OCI-LY1 (cell line): Measurements from ENCODE around the gene OPTC.

ENCODE experiments used
- CTCF ChIP-seq: fragments of 200-600 bp; sonication (generic), shearing (Covaris generic); IDR thresholded peaks from 2 replicates; pipeline ENCODE4 v1.5.1; 2017; ENCODE audit warnings: mild to moderate bottlenecking, antibody characterized with exemption, low read length, moderate library complexity, mixed read lengths
- EZH2 ChIP-seq: fragments of 200-600 bp; sonication (generic), shearing (Covaris generic); IDR thresholded peaks from 2 replicates; pipeline ENCODE4 v1.8.0; 2017; ENCODE audit warnings: borderline replicate concordance, mixed run types, mild to moderate bottlenecking, antibody characterized with exemption, low read length, moderate library complexity, mixed read lengths

GRCh38 chr1:203520315-203520714 lies 26.4 kb downstream of the OPTC start:
- TF ChIP-seq CTCF = no peak
- no peak for TF ChIP-seq EZH2
